Stimulated activated naive CD8-positive, alpha-beta T cell treated with anti-CD3 and anti-CD28 coated beads, Interleukin-15, amount 100 ng/mL, for 72 hours (primary cell): ENCODE results near the gene CMTM4.

Experiments used
- ATAC-seq: fragments of 150-1000 bp; cut with Tn5 transposase; 2 replicates; pipeline ENCODE4 v1.10.0; 2021; ENCODE audit warnings: mild to moderate bottlenecking, moderate library complexity
- DNase-seq, 2 donors: peaks; one replicate each; pipeline ENCODE4 v3.0.0; 2021 to 2022
- H3K27ac Mint-ChIP-seq, 2 donors: one replicate each; pipeline ENCODE4 v1.8.0; 2022; ENCODE audit warnings: mild to moderate bottlenecking in 2 of 2, mixed read lengths in 2 of 2, moderate library complexity in 2 of 2
- H3K27me3 Mint-ChIP-seq: one replicate; pipeline ENCODE4 v1.8.0; 2022; ENCODE audit warnings: mixed read lengths
- H3K4me1 Mint-ChIP-seq: one replicate; pipeline ENCODE4 v1.8.0; 2022; ENCODE audit warnings: mild to moderate bottlenecking, mixed read lengths
- H3K4me3 Mint-ChIP-seq, 2 donors: one replicate each; pipeline ENCODE4 v1.8.0; 2022; ENCODE audit warnings: mild to moderate bottlenecking in 2 of 2, mixed read lengths in 2 of 2, moderate library complexity in 1 of 2
- H3K9me3 Mint-ChIP-seq, 2 donors: one replicate each; pipeline ENCODE4 v1.8.0; 2022; ENCODE audit warnings: mixed read lengths in 2 of 2

Gene CMTM4

GRCh38 chr16:66714654-66715307, 18.2 kb upstream of the CMTM4 start:
- DNase-seq (no peak), ATAC-seq (no peak)
- Mint-ChIP-seq H3K27me3 (no peaks in the 10 kb centered on the region), H3K4me3 (no peak overlapping the region), H3K27ac (no peak overlapping the region), H3K4me1 (no peaks in the 10 kb centered on the region), H3K9me3 (no peaks in the 10 kb centered on the region)

GRCh38 chr16:66714062-66714461, 17.5 kb upstream of the CMTM4 start:
- no peak for DNase-seq
- H3K4me1 Mint-ChIP-seq = no peaks in the 10 kb centered on the region
- ATAC-seq = no peak
- peak overlapping the region in 1 of 2 donors; percentile 63 for H3K27ac Mint-ChIP-seq
- no peaks in the 10 kb centered on the region for H3K9me3 Mint-ChIP-seq
- H3K4me3 Mint-ChIP-seq = no peak overlapping the region
- H3K27me3 Mint-ChIP-seq = no peaks in the 10 kb centered on the region

- ATAC-seq = no peak
- no peak for DNase-seq
- Mint-ChIP-seq H3K27me3 (no peaks in the 10 kb centered on the region), H3K9me3 (no peaks in the 10 kb centered on the region), H3K27ac (no peak overlapping the region), H3K4me1 (no peaks in the 10 kb centered on the region), H3K4me3 (no peak overlapping the region)
Measured at GRCh38 chr16:66713076-66713475, 16.5 kb upstream of the CMTM4 start.

- no peaks in the 10 kb centered on the region for H3K27me3 Mint-ChIP-seq
- H3K4me1 Mint-ChIP-seq = no peaks in the 10 kb centered on the region
- no peak overlapping the region for H3K4me3 Mint-ChIP-seq
- ATAC-seq (peak; percentile 65), DNase-seq (no peak)
- H3K9me3 Mint-ChIP-seq = no peaks in the 10 kb centered on the region
- peak overlapping the region in 1 of 2 donors; percentile 20 for H3K27ac Mint-ChIP-seq
Measured at GRCh38 chr16:66712512-66712911, 16.0 kb upstream of the CMTM4 start.

- Mint-ChIP-seq H3K4me3 (no peak overlapping the region), H3K27me3 (no peaks in the 10 kb centered on the region), H3K9me3 (no peaks in the 10 kb centered on the region), H3K27ac (no peak overlapping the region), H3K4me1 (no peaks in the 10 kb centered on the region)
- DNase-seq = no peak
- no peak for ATAC-seq
Measured at GRCh38 chr16:66711581-66711980, 15.0 kb upstream of the CMTM4 start.

GRCh38 chr16:66706506-66706880, 9.9 kb upstream of the CMTM4 start:
- no peak overlapping the region for H3K27ac Mint-ChIP-seq
- H3K4me3 Mint-ChIP-seq = no peak overlapping the region
- DNase-seq (no peak), ATAC-seq (no peak)
- no peaks in the 10 kb centered on the region for H3K4me1 Mint-ChIP-seq
- no peaks in the 10 kb centered on the region for H3K27me3 Mint-ChIP-seq
- no peaks in the 10 kb centered on the region for H3K9me3 Mint-ChIP-seq

- H3K4me1 Mint-ChIP-seq = no peaks in the 10 kb centered on the region
- H3K4me3 Mint-ChIP-seq = no peak overlapping the region
- DNase-seq (no peak), ATAC-seq (no peak)
- H3K9me3 Mint-ChIP-seq = no peaks in the 10 kb centered on the region
- no peak overlapping the region for H3K27ac Mint-ChIP-seq
- no peaks in the 10 kb centered on the region for H3K27me3 Mint-ChIP-seq
Measured at GRCh38 chr16:66705790-66706505, 9.4 kb upstream of the CMTM4 start.

GRCh38 chr16:66703406-66704215, 7.1 kb upstream of the CMTM4 start:
- Mint-ChIP-seq H3K27me3 (peaks cover 14% of the 10 kb centered on the region), H3K27ac (no peak overlapping the region), H3K9me3 (no peaks in the 10 kb centered on the region), H3K4me1 (no peaks in the 10 kb centered on the region), H3K4me3 (no peak overlapping the region)
- ATAC-seq (peak; percentile 42), DNase-seq (no peak)

- H3K4me3 Mint-ChIP-seq = no peak overlapping the region
Measured at GRCh38 chr16:66701516-66701915, 5.0 kb upstream of the CMTM4 start.

GRCh38 chr16:66701026-66701425, 4.5 kb upstream of the CMTM4 start:
- no peak overlapping the region for H3K27ac Mint-ChIP-seq
- H3K27me3 Mint-ChIP-seq = peaks cover 28% of the 10 kb centered on the region
- no peak overlapping the region for H3K4me3 Mint-ChIP-seq
- DNase-seq = no peak
- peaks cover 7% of the 10 kb centered on the region for H3K4me1 Mint-ChIP-seq
- no peak for ATAC-seq
- no peaks in the 10 kb centered on the region for H3K9me3 Mint-ChIP-seq

More at GRCh38 chr16:66701516-66701915, 5.0 kb upstream of the CMTM4 start:
- no peak overlapping the region for H3K27ac Mint-ChIP-seq
- H3K4me1 Mint-ChIP-seq = peaks cover 6% of the 10 kb centered on the region
- H3K27me3 Mint-ChIP-seq = peaks cover 28% of the 10 kb centered on the region
- no peaks in the 10 kb centered on the region for H3K9me3 Mint-ChIP-seq
- no peak for ATAC-seq
- DNase-seq = no peak

- Mint-ChIP-seq H3K9me3 (no peaks in the 10 kb centered on the region), H3K27ac (no peak overlapping the region), H3K4me1 (peaks cover 18% of the 10 kb centered on the region), H3K4me3 (no peak overlapping the region), H3K27me3 (peaks cover 35% of the 10 kb centered on the region)
- ATAC-seq (no peak), DNase-seq (no peak)
Measured at GRCh38 chr16:66699898-66700297, 3.4 kb upstream of the CMTM4 start.

- Mint-ChIP-seq H3K4me3 (no peak overlapping the region), H3K4me1 (peaks cover 20% of the 10 kb centered on the region), H3K27me3 (peaks cover 50% of the 10 kb centered on the region), H3K9me3 (no peaks in the 10 kb centered on the region), H3K27ac (no peak overlapping the region)
- no peak for ATAC-seq
- no peak for DNase-seq
Measured at GRCh38 chr16:66698046-66698445, 1.5 kb upstream of the CMTM4 start.

- Mint-ChIP-seq H3K27ac (no peak overlapping the region), H3K4me3 (peak overlapping the region; percentile 81 to 84), H3K4me1 (peaks cover 20% of the 10 kb centered on the region), H3K27me3 (peaks cover 50% of the 10 kb centered on the region), H3K9me3 (no peaks in the 10 kb centered on the region)
- ATAC-seq (peak; percentile 65), DNase-seq (peak in 1 of 2 donors; percentile 40)
Measured at GRCh38 chr16:66695935-66696668, 441 bp downstream of the CMTM4 start.

GRCh38 chr16:66695471-66695934, 1.0 kb downstream of the CMTM4 start:
- Mint-ChIP-seq H3K27ac (peak overlapping the region in 1 of 2 donors; percentile 52), H3K27me3 (peaks cover 50% of the 10 kb centered on the region), H3K4me1 (peaks cover 20% of the 10 kb centered on the region), H3K4me3 (peak overlapping the region; percentile 81 to 84), H3K9me3 (no peaks in the 10 kb centered on the region)
- DNase-seq = peak; percentile 7 to 37
- peak; percentile 36 for ATAC-seq

GRCh38 chr16:66693149-66693548, 3.4 kb downstream of the CMTM4 start:
- ATAC-seq (no peak), DNase-seq (no peak)
- no peak overlapping the region for H3K27ac Mint-ChIP-seq
- no peak overlapping the region for H3K4me3 Mint-ChIP-seq
- peaks cover 20% of the 10 kb centered on the region for H3K4me1 Mint-ChIP-seq
- no peaks in the 10 kb centered on the region for H3K9me3 Mint-ChIP-seq
- peaks cover 32% of the 10 kb centered on the region for H3K27me3 Mint-ChIP-seq
